OCI-LY7 (cell line): ENCODE results near the gene SEMA3G. TPM values are rescaled to one million over a fixed set of nuclear protein-coding genes. Genes with fewer than 3 reads are reported as not detected.

ENCODE experiments used
- BruUV-seq: library from RNA; stranded (reverse); fragments of 400-500 nt; replicated peaks from 2 replicates; lab custom pipeline; 2021; lab: Mats Ljungman, UMichigan
- CTCF ChIA-PET: fragments of 300-600 bp; sonication (Branson Sonifier 250); formaldehyde crosslinking; loops from one replicate; lab custom pipeline; 2022; ENCODE audit warnings: antibody characterized with exemption; ENCODE audit not compliant: unreplicated experiment; lab: Charles Lee
- POLR2A ChIA-PET: fragments of 300-600 bp; sonication (Branson Sonifier 250); formaldehyde crosslinking; loops from one replicate; lab custom pipeline; 2022; ENCODE audit warnings: antibody characterized with exemption; lab: Charles Lee
- DNase-seq: peaks from one replicate; pipeline ENCODE4 v3.0.0-alpha.2; 2015; ENCODE audit warnings: low spot score
- H2AFZ ChIP-seq: fragments of 200-600 bp; sonication (generic), shearing (Covaris generic); 2 replicates; pipeline ENCODE4 v1.6.1; 2014; ENCODE audit warnings: mild to moderate bottlenecking, antibody characterized with exemption, low read length, moderate library complexity
- H3K27ac ChIP-seq: fragments of 200-600 bp; sonication (generic); 2 replicates; pipeline ENCODE4 v1.5.1; 2014; ENCODE audit warnings: mixed run types, low read depth, mild to moderate bottlenecking, moderate library complexity, low read length, inconsistent platforms; ENCODE audit not compliant: poor library complexity, severe bottlenecking
- H3K36me3 ChIP-seq: fragments of 200-600 bp; sonication (generic); 2 replicates; pipeline ENCODE4 v1.6.1; 2014; ENCODE audit warnings: mild to moderate bottlenecking, antibody characterized with exemption, low read length, moderate library complexity, mixed read lengths; ENCODE audit not compliant: insufficient read depth
- H3K4me1 ChIP-seq: fragments of 200-600 bp; sonication (generic); 2 replicates; pipeline ENCODE4 v1.5.1; 2014; ENCODE audit warnings: mild to moderate bottlenecking, low read length; ENCODE audit not compliant: insufficient read depth, poor library complexity, severe bottlenecking
- H3K4me2 ChIP-seq: fragments of 200-600 bp; sonication (generic); 2 replicates; pipeline ENCODE4 v1.6.1; 2014; ENCODE audit warnings: mild to moderate bottlenecking, low read length
- H3K4me3 ChIP-seq: fragments of 200-600 bp; sonication (generic); 2 replicates; pipeline ENCODE4 v1.5.1; 2014; ENCODE audit warnings: mild to moderate bottlenecking, low read depth, low read length; ENCODE audit not compliant: poor library complexity, severe bottlenecking
- H3K79me2 ChIP-seq: fragments of 200-600 bp; sonication (generic); 2 replicates; pipeline ENCODE4 v1.6.1; 2016; ENCODE audit warnings: low read depth, mild to moderate bottlenecking, low read length, moderate library complexity, mixed read lengths; ENCODE audit not compliant: insufficient read depth
- H3K9me2 ChIP-seq: fragments of 200-600 bp; sonication (generic); 2 replicates; pipeline ENCODE4 v1.6.1; 2016; ENCODE audit warnings: mild to moderate bottlenecking, low read length, mixed read lengths; ENCODE audit not compliant: insufficient read depth
- H3K9me3 ChIP-seq: fragments of 200-600 bp; sonication (generic); 2 replicates; pipeline ENCODE4 v1.6.1; 2014; ENCODE audit warnings: mild to moderate bottlenecking, mixed run types, low read length, mixed read lengths
- H4K20me1 ChIP-seq: fragments of 200-600 bp; sonication (generic); 2 replicates; pipeline ENCODE4 v1.6.1; 2014; ENCODE audit warnings: mild to moderate bottlenecking, antibody characterized with exemption, low read length, moderate library complexity, mixed read lengths; ENCODE audit not compliant: insufficient read depth
- EZH2phosphoT487 ChIP-seq: fragments of 200-600 bp; sonication (generic); IDR thresholded peaks from 2 replicates; pipeline ENCODE4 v1.6.1; 2018; ENCODE audit warnings: low read depth, borderline replicate concordance, mild to moderate bottlenecking, mixed run types, antibody characterized with exemption, low read length, moderate library complexity, mixed read lengths
- intact Hi-C: fragments of 100-400 bp; cut with micrococcal nuclease; formaldehyde crosslinking; loops from one replicate; pipeline ENCODE4 v1.10.0; 2022; ENCODE audit not compliant: unreplicated experiment
- total RNA-seq, 2 experiments: library from RNA; depleted of rRNA in 1 of 2; stranded (reverse); fragments of >200 nt in 1 of 2; shearing (Covaris generic) in 1 of 2; gene quantifications; 2 replicates each; pipeline ENCODE4 v1.2.3, GENCODE V29; 2014 to 2022
- TF ChIP-seq, protein P1 (sequence below): fragments of 200-600 bp; sonication (generic); conservative IDR thresholded peaks from 2 replicates; pipeline ENCODE4 v1.5.1; 2014; ENCODE audit warnings: mild to moderate bottlenecking, antibody characterized with exemption, low read length, moderate library complexity, mixed read lengths

SEMA3G gene
- total RNA-seq, 2 experiments from 2014 or later, result not detected

DNA sequence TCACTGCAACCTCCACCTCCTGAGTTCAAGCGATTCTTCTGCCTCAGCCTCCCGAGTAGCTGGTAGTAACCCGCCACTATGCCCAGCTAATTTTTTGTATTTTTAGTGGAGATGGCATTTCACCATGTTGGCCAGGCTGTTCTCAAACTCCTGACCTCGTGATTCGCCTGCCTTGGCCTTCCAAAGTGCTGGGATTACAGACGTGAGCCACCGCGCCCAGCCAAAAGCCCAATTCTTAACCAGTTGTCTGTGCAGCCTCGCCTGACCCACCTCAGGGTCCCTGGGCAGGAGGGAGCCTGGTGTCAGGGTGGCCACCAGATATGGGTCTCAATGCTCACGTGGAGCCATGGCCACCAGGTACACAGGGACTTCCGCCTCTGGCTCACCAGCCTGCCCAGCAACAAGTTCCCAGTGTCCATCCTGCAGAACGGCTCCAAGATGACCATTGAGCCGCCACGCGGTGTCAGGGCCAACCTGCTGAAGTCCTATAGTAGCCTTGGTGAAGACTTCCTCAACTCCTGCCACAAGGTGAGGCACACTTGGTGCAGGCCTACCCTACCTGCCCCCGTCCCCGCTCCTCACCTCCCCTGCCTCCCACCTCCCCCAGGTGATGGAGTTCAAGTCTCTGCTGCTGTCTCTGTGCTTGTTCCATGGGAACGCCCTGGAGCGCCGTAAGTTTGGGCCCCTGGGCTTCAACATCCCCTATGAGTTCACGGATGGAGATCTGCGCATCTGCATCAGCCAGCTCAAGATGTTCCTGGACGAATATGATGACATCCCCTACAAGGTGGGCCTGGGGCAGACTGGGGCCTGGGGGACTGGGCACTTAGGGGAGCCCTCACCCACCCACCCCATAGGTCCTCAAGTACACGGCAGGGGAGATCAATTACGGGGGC, 48.6 kb downstream of the SEMA3G start:
- H3K4me2 ChIP-seq, result no peak overlapping the region
- CTCF ChIA-PET, result no interaction called here
- BruUV-seq, result no TSS peak
- no peaks in the 10 kb centered on the region for H3K9me2 ChIP-seq
- TF ChIP-seq, protein P1, sequence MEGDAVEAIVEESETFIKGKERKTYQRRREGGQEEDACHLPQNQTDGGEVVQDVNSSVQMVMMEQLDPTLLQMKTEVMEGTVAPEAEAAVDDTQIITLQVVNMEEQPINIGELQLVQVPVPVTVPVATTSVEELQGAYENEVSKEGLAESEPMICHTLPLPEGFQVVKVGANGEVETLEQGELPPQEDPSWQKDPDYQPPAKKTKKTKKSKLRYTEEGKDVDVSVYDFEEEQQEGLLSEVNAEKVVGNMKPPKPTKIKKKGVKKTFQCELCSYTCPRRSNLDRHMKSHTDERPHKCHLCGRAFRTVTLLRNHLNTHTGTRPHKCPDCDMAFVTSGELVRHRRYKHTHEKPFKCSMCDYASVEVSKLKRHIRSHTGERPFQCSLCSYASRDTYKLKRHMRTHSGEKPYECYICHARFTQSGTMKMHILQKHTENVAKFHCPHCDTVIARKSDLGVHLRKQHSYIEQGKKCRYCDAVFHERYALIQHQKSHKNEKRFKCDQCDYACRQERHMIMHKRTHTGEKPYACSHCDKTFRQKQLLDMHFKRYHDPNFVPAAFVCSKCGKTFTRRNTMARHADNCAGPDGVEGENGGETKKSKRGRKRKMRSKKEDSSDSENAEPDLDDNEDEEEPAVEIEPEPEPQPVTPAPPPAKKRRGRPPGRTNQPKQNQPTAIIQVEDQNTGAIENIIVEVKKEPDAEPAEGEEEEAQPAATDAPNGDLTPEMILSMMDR, result no peak
- no peak for TF ChIP-seq EZH2phosphoT487
- no peaks in the 10 kb centered on the region for H4K20me1 ChIP-seq
- no peak overlapping the region for H2AFZ ChIP-seq
- no peak overlapping the region for H3K27ac ChIP-seq
- POLR2A ChIA-PET, result no interaction called here
- no peak for DNase-seq
- H3K9me3 ChIP-seq, result no peaks in the 10 kb centered on the region
- intact Hi-C loops, result no loop called here
- H3K4me3 ChIP-seq, result no peak overlapping the region
- no peaks in the 10 kb centered on the region for H3K4me1 ChIP-seq
- H3K79me2 ChIP-seq, result no peaks in the 10 kb centered on the region
- peaks cover 18% of the 10 kb centered on the region; the same call in 1 of the 2 replicates for H3K36me3 ChIP-seq

DNA sequence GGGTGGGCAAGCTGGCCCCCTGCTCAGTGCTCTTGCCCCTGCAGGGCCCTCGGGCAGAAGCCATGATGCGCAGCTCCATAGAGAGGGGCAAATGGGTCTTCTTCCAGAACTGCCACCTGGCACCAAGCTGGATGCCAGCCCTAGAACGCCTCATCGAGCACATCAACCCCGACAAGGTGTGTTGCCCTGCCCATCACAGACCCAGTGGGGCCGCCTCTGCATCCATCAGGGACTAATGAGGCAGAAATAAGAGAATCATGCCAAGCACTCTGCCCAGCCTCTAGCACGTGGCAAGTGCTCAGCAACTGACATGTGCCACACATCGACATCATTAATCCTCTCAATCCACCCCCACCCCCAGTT, 49.4 kb downstream of the SEMA3G start:
- no peak for DNase-seq
- Histone ChIP-seq H3K9me2 (no peaks in the 10 kb centered on the region), H3K79me2 (no peaks in the 10 kb centered on the region), H3K36me3 (peaks cover 10% of the 10 kb centered on the region; the same call in 1 of the 2 replicates), H3K4me3 (no peak overlapping the region), H3K4me2 (no peak overlapping the region), H4K20me1 (no peaks in the 10 kb centered on the region), H3K27ac (no peak overlapping the region), H3K4me1 (no peaks in the 10 kb centered on the region), H2AFZ (no peak overlapping the region), H3K9me3 (no peaks in the 10 kb centered on the region)
- ChIA-PET CTCF (interaction anchor here (0.7 kb wide), 1 partner anchor 143 kb away, joined by 5 read pairs; no protein-coding TSS in a partner anchor), POLR2A (no interaction called here)
- TF ChIP-seq, protein P1, result no peak
- TF ChIP-seq EZH2phosphoT487, result no peak
- no TSS peak for BruUV-seq
- intact Hi-C loops, result no loop called here
